ENCODE measurements around the gene DUS2.

DNA sequence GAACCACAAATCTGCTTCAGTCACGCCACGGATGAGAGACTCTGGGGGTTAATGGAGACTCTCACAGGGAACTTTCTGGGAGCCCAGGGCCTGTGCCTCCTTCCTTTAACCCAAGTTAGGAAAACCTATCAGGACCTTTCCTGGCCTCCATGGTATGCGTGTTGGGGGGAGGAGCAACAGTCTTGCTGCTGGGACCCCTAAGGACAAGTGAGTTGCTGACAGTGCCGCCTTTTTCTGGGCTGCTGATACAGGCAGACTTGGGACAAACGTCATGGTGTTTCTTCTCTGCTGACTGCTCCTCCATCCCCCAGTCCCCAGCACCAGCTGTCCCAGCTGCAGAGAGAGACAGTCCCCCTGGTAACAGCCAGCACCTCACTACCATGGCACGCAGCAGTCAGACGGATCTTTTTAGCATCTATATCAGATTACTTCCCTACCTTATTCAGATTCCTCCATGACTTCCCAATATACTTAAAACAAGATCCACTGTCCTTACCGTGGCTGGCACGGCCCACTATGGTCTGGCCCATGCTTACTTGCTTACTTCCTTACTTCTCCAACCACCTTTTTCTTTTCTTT, 13.8 kb upstream of the DUS2 start:
- TF ChIP-seq CTCF (IDR thresholded peaks at IDR 0.05) (no peak), POLR2A (IDR thresholded peaks at IDR 0.05) (no peak)
